Astrocyte of the spinal cord (primary cell): Measurements from ENCODE around the gene RAB19.

Experiments used
- DNase-seq: peaks from one replicate; pipeline ENCODE4 v3.0.0; 2011; ENCODE audit warnings: low read depth, low spot score
- H3K4me3 ChIP-seq: 2 replicates; pipeline ENCODE4 v1.5.1; 2011; ENCODE audit warnings: low read depth, mild to moderate bottlenecking, low read length, moderate library complexity
- in situ Hi-C: cut with HindIII; loops from 2 replicates; pipeline ENCODE4 v1.10.0; 2017; ENCODE audit warnings: low sequenced_read_pairs
- TF ChIP-seq, protein P1 (sequence below): IDR thresholded peaks from 2 replicates; pipeline ENCODE4 v1.5.1; 2012; ENCODE audit warnings: low read depth, mild to moderate bottlenecking, low read length, inconsistent platforms

RAB19 gene

DNA sequence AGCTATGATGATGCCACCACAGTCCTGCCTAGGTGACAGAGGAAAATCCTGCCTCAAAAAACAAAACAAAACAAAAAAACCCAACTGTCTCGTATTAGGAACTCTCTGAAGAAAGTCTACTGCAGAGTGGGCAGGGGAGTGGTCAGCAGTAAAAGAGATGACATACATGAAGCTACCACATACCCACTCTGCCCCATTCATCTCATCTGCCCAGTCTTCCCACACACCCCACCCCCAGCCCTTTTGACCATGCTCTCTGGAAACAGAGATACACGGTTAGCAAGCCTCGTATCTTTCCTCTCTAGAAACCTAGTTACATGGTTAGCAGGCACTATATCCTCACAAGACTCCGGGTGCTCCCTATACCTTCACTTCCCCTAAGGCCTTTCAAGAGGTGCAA is 13.8 kb upstream of the RAB19 start:
- no peak for DNase-seq
- H3K4me3 ChIP-seq, result no peak overlapping the region
- in situ Hi-C loops, result no loop called here

DNA sequence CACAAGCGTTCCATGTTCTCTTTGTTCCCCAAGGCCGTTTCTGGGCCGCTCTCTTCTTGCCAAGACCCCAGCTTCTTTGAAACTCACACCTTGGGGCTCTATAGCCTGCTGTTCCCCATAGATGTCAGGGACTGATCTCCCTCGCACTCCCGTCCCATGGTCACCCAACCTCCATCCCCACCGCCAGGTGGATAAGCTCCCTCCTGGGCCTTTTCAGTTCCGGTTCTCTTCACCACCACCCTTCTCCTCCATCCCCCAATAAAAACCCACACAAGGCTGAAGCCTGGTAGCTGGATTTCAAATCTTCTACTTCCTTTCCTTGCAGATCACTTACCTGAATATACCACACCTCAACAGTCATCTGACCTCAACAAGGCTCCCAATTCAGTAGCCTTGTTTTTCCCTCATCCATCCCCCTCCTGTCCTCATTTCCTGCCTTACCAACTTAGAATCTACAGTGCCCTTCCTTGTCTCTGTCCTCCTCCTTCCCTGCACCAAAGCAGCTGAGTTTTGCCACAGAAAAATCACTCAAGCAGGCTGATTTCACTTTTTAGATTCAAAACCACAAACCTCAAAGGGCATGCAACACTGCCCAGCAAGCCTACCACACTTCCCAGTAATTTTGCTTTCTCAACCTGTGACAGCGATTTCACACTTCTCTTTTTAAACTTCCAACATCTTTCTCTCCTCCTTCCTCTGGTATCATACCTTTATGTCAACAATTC is 13.2 kb upstream of the RAB19 start:
- in situ Hi-C loops, result no loop called here
- DNase-seq, result peak; percentile 43
- no peak overlapping the region for H3K4me3 ChIP-seq
- TF ChIP-seq, protein P1, sequence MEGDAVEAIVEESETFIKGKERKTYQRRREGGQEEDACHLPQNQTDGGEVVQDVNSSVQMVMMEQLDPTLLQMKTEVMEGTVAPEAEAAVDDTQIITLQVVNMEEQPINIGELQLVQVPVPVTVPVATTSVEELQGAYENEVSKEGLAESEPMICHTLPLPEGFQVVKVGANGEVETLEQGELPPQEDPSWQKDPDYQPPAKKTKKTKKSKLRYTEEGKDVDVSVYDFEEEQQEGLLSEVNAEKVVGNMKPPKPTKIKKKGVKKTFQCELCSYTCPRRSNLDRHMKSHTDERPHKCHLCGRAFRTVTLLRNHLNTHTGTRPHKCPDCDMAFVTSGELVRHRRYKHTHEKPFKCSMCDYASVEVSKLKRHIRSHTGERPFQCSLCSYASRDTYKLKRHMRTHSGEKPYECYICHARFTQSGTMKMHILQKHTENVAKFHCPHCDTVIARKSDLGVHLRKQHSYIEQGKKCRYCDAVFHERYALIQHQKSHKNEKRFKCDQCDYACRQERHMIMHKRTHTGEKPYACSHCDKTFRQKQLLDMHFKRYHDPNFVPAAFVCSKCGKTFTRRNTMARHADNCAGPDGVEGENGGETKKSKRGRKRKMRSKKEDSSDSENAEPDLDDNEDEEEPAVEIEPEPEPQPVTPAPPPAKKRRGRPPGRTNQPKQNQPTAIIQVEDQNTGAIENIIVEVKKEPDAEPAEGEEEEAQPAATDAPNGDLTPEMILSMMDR, result no peak

More for the DNA sequence above, 13.8 kb upstream of the RAB19 start:
- TF ChIP-seq, protein P1, result no peak

DNA sequence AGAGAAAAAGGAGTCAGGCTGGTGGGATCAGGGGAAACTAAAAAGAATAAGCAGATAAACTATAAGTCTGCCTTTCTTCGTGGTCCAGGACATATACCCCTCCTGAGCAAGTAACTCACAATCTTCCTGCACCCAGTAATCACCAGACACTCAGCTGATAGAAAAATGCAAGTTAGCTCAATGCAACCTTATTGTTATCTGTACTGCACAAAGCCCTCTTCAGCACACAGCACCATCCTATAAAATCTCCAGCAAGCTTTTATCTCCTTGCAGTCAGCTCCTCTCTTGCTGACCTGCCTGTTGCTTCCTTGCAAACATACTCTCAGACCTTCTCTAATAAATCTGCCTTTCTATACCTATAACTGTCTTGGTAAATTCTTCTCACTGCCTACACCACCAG is 12.2 kb upstream of the RAB19 start:
- TF ChIP-seq, protein P1, result no peak
- no peak for DNase-seq
- in situ Hi-C loops, result no loop called here
- no peak overlapping the region for H3K4me3 ChIP-seq

DNA sequence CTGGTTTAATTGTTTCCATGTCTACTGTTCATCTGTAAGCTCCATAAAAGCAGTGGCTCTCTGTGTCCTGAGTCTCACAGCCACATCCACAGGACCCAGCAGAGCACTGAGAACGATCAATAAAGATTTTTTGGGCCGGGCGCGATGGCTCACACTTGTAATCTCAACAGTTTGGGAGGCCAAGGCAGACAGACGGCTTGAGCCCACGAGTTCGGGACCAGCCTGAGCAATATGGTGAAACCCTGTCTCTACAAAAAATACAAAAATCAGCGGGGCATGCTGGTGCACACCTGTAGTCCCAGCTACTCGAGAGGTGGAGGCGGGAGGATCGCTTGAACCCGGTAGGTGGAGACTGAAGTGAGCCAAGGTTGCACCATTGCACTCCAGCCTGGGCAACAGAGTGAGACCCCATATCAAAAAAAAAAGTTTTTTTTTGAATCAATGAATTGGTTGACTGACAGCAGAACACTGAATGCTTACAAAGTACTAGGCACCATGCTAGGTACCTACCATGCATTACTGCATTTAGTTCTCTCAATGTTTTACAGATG is 10.0 kb upstream of the RAB19 start:
- TF ChIP-seq, protein P1, result no peak
- in situ Hi-C loops, result no loop called here
- DNase-seq, result no peak
- no peak overlapping the region for H3K4me3 ChIP-seq

DNA sequence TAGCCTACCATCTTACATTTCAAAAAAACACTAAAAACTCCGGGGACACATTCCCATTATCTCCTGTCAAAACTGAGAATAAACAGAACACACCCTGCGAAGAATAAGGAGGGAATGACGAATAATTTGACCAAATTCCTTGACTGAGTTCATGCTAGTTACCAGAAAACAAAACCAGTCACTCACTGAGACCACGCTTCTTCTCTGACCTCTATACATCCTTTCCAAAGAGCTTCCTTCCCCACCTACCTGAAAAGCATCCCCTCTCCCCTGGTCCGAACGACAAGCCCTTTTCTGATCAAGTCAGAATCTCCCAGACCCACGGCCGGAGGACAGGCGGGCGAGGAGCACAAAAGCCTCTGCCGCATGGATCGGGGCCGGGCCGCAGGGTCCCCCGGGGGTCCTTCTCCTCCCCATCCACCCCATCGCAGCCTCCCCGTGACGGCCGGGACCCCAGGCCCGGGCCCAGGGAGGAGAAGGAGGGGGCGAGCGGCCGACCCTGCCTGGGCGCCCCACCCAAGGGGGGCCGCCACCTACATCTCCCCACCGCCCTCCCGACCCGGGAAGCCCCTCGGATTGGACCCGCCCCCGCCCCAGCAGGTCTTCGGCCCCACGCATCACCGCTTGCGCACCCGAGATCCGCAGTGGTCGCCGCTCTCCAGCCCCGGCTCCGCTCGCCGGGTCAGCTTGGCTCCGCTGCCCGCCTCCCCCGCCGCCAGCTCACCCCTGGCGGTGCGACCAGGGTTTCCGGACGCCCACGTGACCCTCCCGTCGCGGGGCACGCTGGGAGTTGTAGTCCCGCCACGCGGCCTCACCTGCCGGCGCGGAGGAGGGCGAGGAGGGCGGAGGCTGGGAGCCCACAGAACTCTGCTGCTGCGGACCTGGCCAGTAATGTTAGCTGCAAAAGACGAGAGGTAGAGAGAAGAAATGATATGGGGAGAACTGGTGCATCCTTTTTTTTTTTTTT is 5.8 kb upstream of the RAB19 start, which contains the start of gene SLC37A3:
TSS of gene SLC37A3 (minus strand) at position 747 of the 967 bp plus-strand sequence. CDS start 16,004 bp downstream, outside the sequence.
- in situ Hi-C loops, result no loop called here
- TF ChIP-seq, protein P1, result no peak
- peak; percentile 69 for DNase-seq
- H3K4me3 ChIP-seq, result peak within 1 kb of the TSS; percentile 69

DNA sequence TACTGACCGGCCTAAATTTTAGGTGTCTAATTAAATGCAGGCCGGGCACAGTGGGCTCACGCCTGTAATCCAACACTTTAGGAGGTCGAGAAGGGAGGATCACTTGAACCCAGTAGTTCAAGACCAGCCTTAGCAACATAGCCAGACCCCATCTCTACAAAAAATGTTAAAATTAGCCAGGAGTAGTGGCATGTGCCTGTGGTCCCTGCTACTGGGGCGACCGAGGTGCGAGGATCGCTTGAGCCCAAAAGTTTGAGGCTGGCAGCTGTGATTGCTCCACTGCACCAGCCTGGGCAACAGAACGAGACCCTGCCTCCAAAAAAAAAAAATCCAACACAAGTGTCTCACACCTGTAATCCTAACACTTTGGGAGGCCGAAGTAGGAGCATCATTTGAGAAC is 5.0 kb upstream of the RAB19 start:
- H3K4me3 ChIP-seq, result no peak overlapping the region
- DNase-seq, result no peak
- TF ChIP-seq, protein P1, result no peak
- in situ Hi-C loops, result no loop called here
